ENCODE results near the gene PAXIP1.

- TF ChIP-seq, protein P1, sequence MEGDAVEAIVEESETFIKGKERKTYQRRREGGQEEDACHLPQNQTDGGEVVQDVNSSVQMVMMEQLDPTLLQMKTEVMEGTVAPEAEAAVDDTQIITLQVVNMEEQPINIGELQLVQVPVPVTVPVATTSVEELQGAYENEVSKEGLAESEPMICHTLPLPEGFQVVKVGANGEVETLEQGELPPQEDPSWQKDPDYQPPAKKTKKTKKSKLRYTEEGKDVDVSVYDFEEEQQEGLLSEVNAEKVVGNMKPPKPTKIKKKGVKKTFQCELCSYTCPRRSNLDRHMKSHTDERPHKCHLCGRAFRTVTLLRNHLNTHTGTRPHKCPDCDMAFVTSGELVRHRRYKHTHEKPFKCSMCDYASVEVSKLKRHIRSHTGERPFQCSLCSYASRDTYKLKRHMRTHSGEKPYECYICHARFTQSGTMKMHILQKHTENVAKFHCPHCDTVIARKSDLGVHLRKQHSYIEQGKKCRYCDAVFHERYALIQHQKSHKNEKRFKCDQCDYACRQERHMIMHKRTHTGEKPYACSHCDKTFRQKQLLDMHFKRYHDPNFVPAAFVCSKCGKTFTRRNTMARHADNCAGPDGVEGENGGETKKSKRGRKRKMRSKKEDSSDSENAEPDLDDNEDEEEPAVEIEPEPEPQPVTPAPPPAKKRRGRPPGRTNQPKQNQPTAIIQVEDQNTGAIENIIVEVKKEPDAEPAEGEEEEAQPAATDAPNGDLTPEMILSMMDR (IDR thresholded peaks at IDR 0.05), result no peak
- no peak for TF ChIP-seq POLR2A (IDR thresholded peaks at IDR 0.05)
These were observed 103.1 kb downstream of the PAXIP1 start for GRCh38 chr7:154899862-154900261.

Data from right lobe of liver (tissue), 4 donors.